DMS153 (cell line): ENCODE measurements around the gene FBN3.
"Not testable (repeated sequence)": the region's sequence is repeated elsewhere in the genome, so short reads cannot be mapped to it uniquely, and the experiment has no call there.

Experiments
- DNase-seq: peaks from one replicate; lab custom pipeline; 2025; lab: John Stamatoyannopoulos, UW

The FBN3 gene

GRCh38 chr19:8056533-8056932 lies 92.9 kb downstream of the FBN3 start:
- no peak for DNase-seq

- DNase-seq = no peak
Measured at GRCh38 chr19:8054169-8054568, 95.2 kb downstream of the FBN3 start.

- DNase-seq = no peak
Measured at GRCh38 chr19:8052464-8052859, 96.9 kb downstream of the FBN3 start, which contains the start of gene CCL25. TSS of gene CCL25 (plus strand) at chr19:8052760. CDS start at chr19:8053050, 290 bp downstream.

GRCh38 chr19:8050274-8051096 lies 98.9 kb downstream of the FBN3 start:
- DNase-seq = no peak

- no peak for DNase-seq
Measured at GRCh38 chr19:8046569-8047165, 102.7 kb downstream of the FBN3 start.

GRCh38 chr19:8045872-8046568 lies 103.4 kb downstream of the FBN3 start:
- no peak for DNase-seq

GRCh38 chr19:8044018-8044417 lies 105.4 kb downstream of the FBN3 start:
- DNase-seq = no peak

GRCh38 chr19:8042900-8043299 lies 106.5 kb downstream of the FBN3 start:
- DNase-seq = no peak

- no peak for DNase-seq
Measured at GRCh38 chr19:8041531-8041931, 107.9 kb downstream of the FBN3 start.

- no peak for DNase-seq
Measured at GRCh38 chr19:8039231-8039630, 110.2 kb downstream of the FBN3 start.

- no peak for DNase-seq
Measured at GRCh38 chr19:8038815-8039214, 110.6 kb downstream of the FBN3 start.

- DNase-seq = peak; percentile 27
Measured at GRCh38 chr19:8036434-8037099, 112.8 kb downstream of the FBN3 start.

GRCh38 chr19:8034178-8034525 lies 115.2 kb downstream of the FBN3 start:
- no peak for DNase-seq

GRCh38 chr19:8033287-8034177 lies 115.9 kb downstream of the FBN3 start:
- not testable (repeated sequence) for DNase-seq

- DNase-seq = no peak
Measured at GRCh38 chr19:8030960-8031359, 118.4 kb downstream of the FBN3 start.

GRCh38 chr19:8028951-8029491 lies 120.4 kb downstream of the FBN3 start:
- DNase-seq = no peak

- DNase-seq = no peak
Measured at GRCh38 chr19:8025316-8025715, 124.1 kb downstream of the FBN3 start.

GRCh38 chr19:8024256-8024655 lies 125.1 kb downstream of the FBN3 start:
- not testable (repeated sequence) for DNase-seq

GRCh38 chr19:8023371-8023770 lies 126.0 kb downstream of the FBN3 start:
- no peak for DNase-seq

GRCh38 chr19:8022275-8022674 lies 127.1 kb downstream of the FBN3 start:
- no peak for DNase-seq

- no peak for DNase-seq
Measured at GRCh38 chr19:8021374-8021773, 128.0 kb downstream of the FBN3 start.
